Measurements from ENCODE around the gene NOL4L. TPM values are rescaled to one million over a fixed set of nuclear protein-coding genes. Genes with fewer than 3 reads are reported as not detected.

NOL4L gene
- total RNA-seq, 6 experiments from 2014 or later: 12.0 to 16.3 (median 13.2) TPM

DNA sequence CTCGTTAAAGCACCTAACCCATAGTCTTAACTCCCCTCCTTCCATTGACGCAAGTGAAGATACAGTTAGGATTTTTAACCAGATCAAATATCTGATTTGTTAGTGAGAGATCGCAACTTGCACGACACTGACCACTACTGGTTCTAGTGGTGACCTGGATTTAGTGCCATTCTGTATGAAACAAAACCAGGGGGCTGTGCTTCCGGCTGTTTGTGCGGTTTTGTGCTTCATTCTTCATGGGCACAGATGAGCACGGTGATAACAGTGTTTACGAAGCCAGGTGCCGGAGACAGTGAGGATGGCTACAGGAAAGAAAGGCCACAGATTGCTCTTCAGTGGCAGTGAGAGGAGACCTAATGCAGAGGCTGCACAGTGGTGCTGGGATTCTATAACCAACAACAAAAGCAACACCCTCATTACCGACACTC lies 75.5 kb downstream of the NOL4L start:
- peaks cover 10% of the 10 kb centered on the region; the same call in 1 of the 2 replicates for H3K4me1 Mint-ChIP-seq (ENCODE audit: low read depth)
- H3K36me3 Mint-ChIP-seq (ENCODE audit: low read depth): no peaks in the 10 kb centered on the region
- peaks cover 9% of the 10 kb centered on the region; the same call in 1 of the 2 replicates for H3K27me3 Mint-ChIP-seq (ENCODE audit: insufficient read depth)
- H3K4me3 Mint-ChIP-seq: no peak overlapping the region
- TF ChIP-seq, protein P1, sequence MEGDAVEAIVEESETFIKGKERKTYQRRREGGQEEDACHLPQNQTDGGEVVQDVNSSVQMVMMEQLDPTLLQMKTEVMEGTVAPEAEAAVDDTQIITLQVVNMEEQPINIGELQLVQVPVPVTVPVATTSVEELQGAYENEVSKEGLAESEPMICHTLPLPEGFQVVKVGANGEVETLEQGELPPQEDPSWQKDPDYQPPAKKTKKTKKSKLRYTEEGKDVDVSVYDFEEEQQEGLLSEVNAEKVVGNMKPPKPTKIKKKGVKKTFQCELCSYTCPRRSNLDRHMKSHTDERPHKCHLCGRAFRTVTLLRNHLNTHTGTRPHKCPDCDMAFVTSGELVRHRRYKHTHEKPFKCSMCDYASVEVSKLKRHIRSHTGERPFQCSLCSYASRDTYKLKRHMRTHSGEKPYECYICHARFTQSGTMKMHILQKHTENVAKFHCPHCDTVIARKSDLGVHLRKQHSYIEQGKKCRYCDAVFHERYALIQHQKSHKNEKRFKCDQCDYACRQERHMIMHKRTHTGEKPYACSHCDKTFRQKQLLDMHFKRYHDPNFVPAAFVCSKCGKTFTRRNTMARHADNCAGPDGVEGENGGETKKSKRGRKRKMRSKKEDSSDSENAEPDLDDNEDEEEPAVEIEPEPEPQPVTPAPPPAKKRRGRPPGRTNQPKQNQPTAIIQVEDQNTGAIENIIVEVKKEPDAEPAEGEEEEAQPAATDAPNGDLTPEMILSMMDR (IDR thresholded peaks at IDR 0.05): peak; percentile 61; the same call in 1 of the 2 replicates
- H3K9me3 Mint-ChIP-seq: no peaks in the 10 kb centered on the region
- no peak overlapping the region for H3K27ac Mint-ChIP-seq
- peak; percentile 64 for DNase-seq

DNA sequence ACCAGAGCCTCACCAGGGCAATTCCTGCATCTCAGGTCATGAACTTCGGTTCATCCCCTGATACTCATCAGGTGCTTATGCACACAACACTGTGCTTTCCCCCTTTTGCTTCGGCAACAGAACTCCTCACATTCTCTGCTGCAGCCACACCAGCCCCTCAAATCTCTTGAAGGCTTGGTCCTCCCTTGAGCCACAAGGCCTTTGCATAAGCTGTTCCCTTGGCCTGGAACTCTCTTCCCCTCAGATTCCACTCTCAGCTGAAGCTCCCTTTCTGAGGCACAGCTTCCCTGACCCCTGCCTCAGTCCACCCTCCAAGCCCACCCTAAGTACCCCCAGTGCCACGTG lies 76.4 kb downstream of the NOL4L start:
- TF ChIP-seq, protein P1 (IDR thresholded peaks at IDR 0.05): no peak
- DNase-seq: no peak
- Mint-ChIP-seq H3K4me1 (ENCODE audit: low read depth) (peaks cover 10% of the 10 kb centered on the region; the same call in 1 of the 2 replicates), H3K4me3 (no peak overlapping the region), H3K36me3 (ENCODE audit: low read depth) (no peaks in the 10 kb centered on the region), H3K9me3 (no peaks in the 10 kb centered on the region), H3K27ac (peak overlapping the region; percentile 44; the same call in 1 of the 2 replicates), H3K27me3 (ENCODE audit: insufficient read depth) (peaks cover 9% of the 10 kb centered on the region; the same call in 1 of the 2 replicates)

DNA sequence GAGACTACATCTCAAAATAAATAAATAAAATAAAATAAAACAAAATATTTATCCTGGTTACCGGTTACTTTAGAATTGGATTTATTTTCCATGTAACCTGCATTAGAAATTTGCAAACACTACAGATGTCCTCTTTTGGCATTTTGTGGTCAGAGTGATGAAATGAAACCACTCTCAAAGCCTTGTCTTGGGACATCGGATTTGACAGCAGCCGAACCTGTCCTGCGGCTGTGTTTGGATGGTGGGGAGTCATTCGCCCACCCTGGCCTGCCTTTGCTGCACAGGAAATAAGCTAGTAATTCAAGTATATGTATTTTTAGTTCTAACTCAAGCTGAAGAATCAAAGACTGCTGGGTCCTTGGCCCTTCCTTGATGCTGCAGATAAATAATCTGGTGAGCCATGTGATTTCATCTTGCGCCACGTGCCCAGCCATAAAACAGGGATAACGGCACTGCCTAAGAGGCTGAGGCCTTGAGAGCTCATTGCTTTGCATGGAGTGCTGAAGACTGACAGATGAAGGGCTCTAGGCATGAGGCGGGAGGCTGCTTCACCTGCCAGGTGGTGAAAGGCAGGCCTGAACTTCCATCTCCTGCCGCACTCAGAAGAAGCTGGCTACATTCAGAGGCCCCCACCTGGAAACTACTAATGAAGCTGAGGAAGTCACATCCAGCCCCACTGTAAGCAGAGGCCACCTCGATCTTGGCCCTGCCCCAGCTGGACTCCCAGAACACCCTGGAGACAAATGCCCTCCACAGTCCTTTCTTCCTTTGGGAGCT lies 76.9 kb downstream of the NOL4L start:
- Mint-ChIP-seq H3K27me3 (ENCODE audit: insufficient read depth) (peaks cover 9% of the 10 kb centered on the region; the same call in 1 of the 2 replicates), H3K4me1 (ENCODE audit: low read depth) (peaks cover 10% of the 10 kb centered on the region; the same call in 1 of the 2 replicates), H3K9me3 (no peaks in the 10 kb centered on the region), H3K27ac (no peak overlapping the region), H3K36me3 (ENCODE audit: low read depth) (no peaks in the 10 kb centered on the region), H3K4me3 (no peak overlapping the region)
- TF ChIP-seq, protein P1 (IDR thresholded peaks at IDR 0.05): no peak
- no peak for DNase-seq

DNA sequence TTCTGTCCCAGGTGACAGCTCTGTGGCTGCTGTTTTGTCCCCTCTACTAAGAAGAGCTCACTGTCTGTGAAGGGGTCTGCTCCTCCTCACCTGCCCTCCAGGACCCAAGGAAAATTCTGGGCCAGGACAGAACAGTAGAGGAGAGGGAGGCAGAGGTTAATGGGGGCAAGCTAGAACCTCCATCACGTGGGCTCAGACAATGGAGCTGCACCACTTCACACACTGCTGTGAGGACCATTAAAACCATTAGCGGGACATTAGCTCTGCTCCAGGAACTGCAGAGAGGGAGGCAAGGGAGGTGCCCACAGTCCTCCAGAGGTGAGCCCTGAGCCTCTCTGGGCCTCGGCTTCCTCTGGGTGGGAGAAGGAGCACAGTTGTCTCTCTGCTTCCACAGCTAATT lies 78.4 kb downstream of the NOL4L start:
- H3K27ac Mint-ChIP-seq: no peak overlapping the region

DNA sequence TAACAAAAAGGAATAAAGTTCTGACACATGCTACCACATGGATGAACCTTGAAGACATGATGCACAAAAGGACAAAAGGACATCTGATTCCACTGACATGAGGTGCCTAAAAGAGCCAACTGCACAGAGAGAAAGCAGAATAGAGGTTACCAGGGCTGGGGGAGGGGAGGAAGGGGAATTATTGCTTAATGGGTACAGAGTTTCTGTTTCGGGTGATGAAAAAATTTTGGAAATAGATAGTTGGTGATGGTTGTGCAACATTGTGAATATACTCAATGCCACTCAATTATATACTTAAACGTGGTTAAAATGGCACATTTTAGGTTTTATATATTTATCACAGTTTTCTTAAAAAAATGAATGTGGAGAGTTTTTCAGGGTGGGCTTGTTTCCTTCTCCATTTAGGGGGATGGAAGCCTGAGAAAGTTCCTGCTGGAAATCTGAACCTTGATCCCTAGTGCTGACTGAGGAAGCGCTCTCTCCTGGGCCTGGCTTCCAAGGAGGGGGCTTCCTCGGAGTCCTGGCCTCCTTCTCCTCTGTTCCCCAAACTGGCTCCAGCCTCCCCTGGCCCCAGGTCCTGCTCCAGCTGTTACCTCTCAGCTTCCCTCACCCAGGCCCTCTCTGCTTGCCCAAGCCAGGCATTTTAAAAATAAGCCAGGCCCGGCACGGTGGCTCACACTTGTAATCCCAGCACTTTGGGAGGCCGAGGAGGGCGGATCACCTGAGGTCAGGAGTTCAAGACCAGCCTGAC lies 79.2 kb downstream of the NOL4L start:
- Mint-ChIP-seq H3K27ac (no peak overlapping the region), H3K4me1 (ENCODE audit: low read depth) (peaks cover 23% of the 10 kb centered on the region), H3K27me3 (ENCODE audit: insufficient read depth) (peaks cover 7% of the 10 kb centered on the region; the same call in 1 of the 2 replicates), H3K36me3 (ENCODE audit: low read depth) (no peaks in the 10 kb centered on the region), H3K4me3 (no peak overlapping the region), H3K9me3 (no peaks in the 10 kb centered on the region)
- TF ChIP-seq, protein P1 (IDR thresholded peaks at IDR 0.05): no peak
- no peak for DNase-seq

More for the DNA sequence above, 78.4 kb downstream of the NOL4L start:
- Mint-ChIP-seq H3K4me1 (ENCODE audit: low read depth) (peaks cover 15% of the 10 kb centered on the region), H3K27me3 (ENCODE audit: insufficient read depth) (peaks cover 7% of the 10 kb centered on the region; the same call in 1 of the 2 replicates), H3K9me3 (no peaks in the 10 kb centered on the region), H3K4me3 (no peak overlapping the region), H3K36me3 (ENCODE audit: low read depth) (no peaks in the 10 kb centered on the region)
- DNase-seq: no peak
- TF ChIP-seq, protein P1 (IDR thresholded peaks at IDR 0.05): no peak

Data from HFFc6 (cell line).